HEK293 (cell line): ENCODE measurements around the gene PHETA1.

Experiments used
- SP7 ChIP-seq: fragments of 450-650 bp; formaldehyde crosslinking; IDR thresholded peaks from 2 replicates; pipeline ENCODE4 v1.5.1; 2016; ENCODE audit warnings: missing biosample characterization, missing genetic modification characterization
- TCF7L2 ChIP-seq: IDR thresholded peaks from 2 replicates; pipeline ENCODE4 v1.6.1; 2011; ENCODE audit warnings: low read depth, mild to moderate bottlenecking, inconsistent platforms, low read length, moderate library complexity, borderline replicate concordance
- YY1 ChIP-seq: fragments of 450-650 bp; formaldehyde crosslinking; IDR thresholded peaks from 2 replicates; pipeline ENCODE4 v1.5.1; 2018; ENCODE audit warnings: missing biosample characterization, missing genetic modification characterization
- ZFP69B ChIP-seq: fragments of 450-650 bp; formaldehyde crosslinking; IDR thresholded peaks from 2 replicates; pipeline ENCODE4 v1.5.1; 2016; ENCODE audit warnings: missing biosample characterization, missing genetic modification characterization
- ZNF768 ChIP-seq: fragments of 450-650 bp; formaldehyde crosslinking; IDR thresholded peaks from 2 replicates; pipeline ENCODE4 v1.5.1; 2018; ENCODE audit warnings: missing biosample characterization, mild to moderate bottlenecking, missing genetic modification characterization
- TF ChIP-seq, protein P1 (sequence below): fragments of 450-650 bp; formaldehyde crosslinking; IDR thresholded peaks from 2 replicates; pipeline ENCODE4 v1.5.1; 2016; ENCODE audit warnings: missing biosample characterization, missing genetic modification characterization
- TF ChIP-seq, protein P2 (sequence below): fragments of 450-650 bp; formaldehyde crosslinking; IDR thresholded peaks from 2 replicates; pipeline ENCODE4 v1.5.1; 2016; ENCODE audit warnings: missing biosample characterization, missing genetic modification characterization

DNA sequence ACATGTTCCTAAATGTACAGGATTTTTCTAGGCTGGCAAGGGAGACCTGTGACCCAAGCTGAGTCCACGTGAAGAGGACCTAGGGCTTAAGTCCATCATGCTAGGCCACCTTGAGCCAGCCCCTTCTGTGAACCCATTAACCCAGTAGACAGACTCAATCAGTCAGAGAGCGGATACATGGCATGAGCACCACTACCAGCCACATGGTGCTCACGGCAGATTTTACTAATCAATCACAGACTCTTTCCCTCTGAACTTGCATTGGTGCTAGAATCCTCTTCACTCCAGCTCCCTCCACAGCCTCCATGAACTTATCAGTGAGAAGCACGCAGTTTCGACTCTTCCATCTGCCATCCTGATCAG is 9.0 kb downstream of the PHETA1 start:
- TF ChIP-seq ZNF768 (tag by site-specific recombination) (no peak), TCF7L2 (no peak), YY1 (tag by site-specific recombination) (no peak), SP7 (tag by site-specific recombination) (no peak), ZFP69B (tag by site-specific recombination) (no peak)
- TF ChIP-seq, protein P1, sequence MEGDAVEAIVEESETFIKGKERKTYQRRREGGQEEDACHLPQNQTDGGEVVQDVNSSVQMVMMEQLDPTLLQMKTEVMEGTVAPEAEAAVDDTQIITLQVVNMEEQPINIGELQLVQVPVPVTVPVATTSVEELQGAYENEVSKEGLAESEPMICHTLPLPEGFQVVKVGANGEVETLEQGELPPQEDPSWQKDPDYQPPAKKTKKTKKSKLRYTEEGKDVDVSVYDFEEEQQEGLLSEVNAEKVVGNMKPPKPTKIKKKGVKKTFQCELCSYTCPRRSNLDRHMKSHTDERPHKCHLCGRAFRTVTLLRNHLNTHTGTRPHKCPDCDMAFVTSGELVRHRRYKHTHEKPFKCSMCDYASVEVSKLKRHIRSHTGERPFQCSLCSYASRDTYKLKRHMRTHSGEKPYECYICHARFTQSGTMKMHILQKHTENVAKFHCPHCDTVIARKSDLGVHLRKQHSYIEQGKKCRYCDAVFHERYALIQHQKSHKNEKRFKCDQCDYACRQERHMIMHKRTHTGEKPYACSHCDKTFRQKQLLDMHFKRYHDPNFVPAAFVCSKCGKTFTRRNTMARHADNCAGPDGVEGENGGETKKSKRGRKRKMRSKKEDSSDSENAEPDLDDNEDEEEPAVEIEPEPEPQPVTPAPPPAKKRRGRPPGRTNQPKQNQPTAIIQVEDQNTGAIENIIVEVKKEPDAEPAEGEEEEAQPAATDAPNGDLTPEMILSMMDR (tag by site-specific recombination): no peak
- TF ChIP-seq, protein P2, sequence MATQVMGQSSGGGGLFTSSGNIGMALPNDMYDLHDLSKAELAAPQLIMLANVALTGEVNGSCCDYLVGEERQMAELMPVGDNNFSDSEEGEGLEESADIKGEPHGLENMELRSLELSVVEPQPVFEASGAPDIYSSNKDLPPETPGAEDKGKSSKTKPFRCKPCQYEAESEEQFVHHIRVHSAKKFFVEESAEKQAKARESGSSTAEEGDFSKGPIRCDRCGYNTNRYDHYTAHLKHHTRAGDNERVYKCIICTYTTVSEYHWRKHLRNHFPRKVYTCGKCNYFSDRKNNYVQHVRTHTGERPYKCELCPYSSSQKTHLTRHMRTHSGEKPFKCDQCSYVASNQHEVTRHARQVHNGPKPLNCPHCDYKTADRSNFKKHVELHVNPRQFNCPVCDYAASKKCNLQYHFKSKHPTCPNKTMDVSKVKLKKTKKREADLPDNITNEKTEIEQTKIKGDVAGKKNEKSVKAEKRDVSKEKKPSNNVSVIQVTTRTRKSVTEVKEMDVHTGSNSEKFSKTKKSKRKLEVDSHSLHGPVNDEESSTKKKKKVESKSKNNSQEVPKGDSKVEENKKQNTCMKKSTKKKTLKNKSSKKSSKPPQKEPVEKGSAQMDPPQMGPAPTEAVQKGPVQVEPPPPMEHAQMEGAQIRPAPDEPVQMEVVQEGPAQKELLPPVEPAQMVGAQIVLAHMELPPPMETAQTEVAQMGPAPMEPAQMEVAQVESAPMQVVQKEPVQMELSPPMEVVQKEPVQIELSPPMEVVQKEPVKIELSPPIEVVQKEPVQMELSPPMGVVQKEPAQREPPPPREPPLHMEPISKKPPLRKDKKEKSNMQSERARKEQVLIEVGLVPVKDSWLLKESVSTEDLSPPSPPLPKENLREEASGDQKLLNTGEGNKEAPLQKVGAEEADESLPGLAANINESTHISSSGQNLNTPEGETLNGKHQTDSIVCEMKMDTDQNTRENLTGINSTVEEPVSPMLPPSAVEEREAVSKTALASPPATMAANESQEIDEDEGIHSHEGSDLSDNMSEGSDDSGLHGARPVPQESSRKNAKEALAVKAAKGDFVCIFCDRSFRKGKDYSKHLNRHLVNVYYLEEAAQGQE (tag by site-specific recombination): no peak
